Hematopoietic multipotent progenitor cell treated with erythropoietin and hydrocortisone succinate and interleukin-3 and kit ligand, for 15 days (in vitro differentiated cells): ENCODE data around the gene DNAH14.
"Not testable (repeated sequence)": the region's sequence is repeated elsewhere in the genome, so short reads cannot be mapped to it uniquely, and the experiment has no call there.

Experiments used
- DNase-seq: peaks from one replicate; pipeline ENCODE4 v3.0.0-alpha.2; 2015; ENCODE audit warnings: low spot score

The DNAH14 gene

GRCh38 chr1:225348400-225348799, 418.9 kb downstream of the DNAH14 start:
- no peak for DNase-seq

GRCh38 chr1:225349826-225350225, 420.4 kb downstream of the DNAH14 start:
- no peak for DNase-seq

- DNase-seq = no peak
Observed at GRCh38 chr1:225350872-225351271, 421.4 kb downstream of the DNAH14 start.

- no peak for DNase-seq
Observed at GRCh38 chr1:225354906-225355305, 425.4 kb downstream of the DNAH14 start.

- DNase-seq = no peak
Observed at GRCh38 chr1:225355863-225356262, 426.4 kb downstream of the DNAH14 start.

- no peak for DNase-seq
Observed at GRCh38 chr1:225360119-225360518, 430.6 kb downstream of the DNAH14 start.

- no peak for DNase-seq
Observed at GRCh38 chr1:225361176-225361575, 431.7 kb downstream of the DNAH14 start.

GRCh38 chr1:225362805-225363204, 433.3 kb downstream of the DNAH14 start:
- DNase-seq = no peak

GRCh38 chr1:225364439-225364838, 435.0 kb downstream of the DNAH14 start:
- no peak for DNase-seq

- DNase-seq = no peak
Observed at GRCh38 chr1:225366018-225366417, 436.5 kb downstream of the DNAH14 start.

- no peak for DNase-seq
Observed at GRCh38 chr1:225366552-225366951, 437.1 kb downstream of the DNAH14 start.

GRCh38 chr1:225368036-225368552, 438.6 kb downstream of the DNAH14 start:
- DNase-seq = no peak

GRCh38 chr1:225371366-225372010, 442.0 kb downstream of the DNAH14 start:
- no peak for DNase-seq

GRCh38 chr1:225373155-225373554, 443.7 kb downstream of the DNAH14 start:
- DNase-seq = no peak

- no peak for DNase-seq
Observed at GRCh38 chr1:225374996-225375395, 445.5 kb downstream of the DNAH14 start.

GRCh38 chr1:225378880-225379279, 449.4 kb downstream of the DNAH14 start:
- DNase-seq = no peak

GRCh38 chr1:225380691-225381090, 451.2 kb downstream of the DNAH14 start:
- no peak for DNase-seq

GRCh38 chr1:225386860-225387259, 457.4 kb downstream of the DNAH14 start:
- DNase-seq = not testable (repeated sequence)

- no peak for DNase-seq
Observed at GRCh38 chr1:225388372-225388771, 458.9 kb downstream of the DNAH14 start.

GRCh38 chr1:225389843-225390242, 460.4 kb downstream of the DNAH14 start:
- no peak for DNase-seq

GRCh38 chr1:225396357-225396756, 466.9 kb downstream of the DNAH14 start:
- no peak for DNase-seq

- DNase-seq = no peak
Observed at GRCh38 chr1:225400968-225401367, 471.5 kb downstream of the DNAH14 start.

GRCh38 chr1:225406976-225407725, 477.7 kb downstream of the DNAH14 start:
- DNase-seq = no peak
